WTC11 (cell line): ENCODE data around the gene ACBD7. TPM values are rescaled to one million over a fixed set of nuclear protein-coding genes. Genes with fewer than 3 reads are reported as not detected.

Experiments
- ATAC-seq: fragments of 200-7000 bp; cut with Tn5 transposase; 2 replicates; pipeline ENCODE4 v1.10.0; 2021; ENCODE audit warnings: mild to moderate bottlenecking, moderate library complexity
- CTCF ChIA-PET: fragments of 300-600 bp; sonication (Branson Sonifier 250); formaldehyde crosslinking; loops from one replicate; lab custom pipeline; 2021; ENCODE audit warnings: antibody characterized with exemption; lab: Charles Lee
- POLR2A ChIA-PET: fragments of 350-600 bp; sonication (Branson Sonifier 250); formaldehyde crosslinking; loops from one replicate; lab custom pipeline; 2021; ENCODE audit warnings: antibody characterized with exemption; lab: Charles Lee
- DNase-seq: peaks from one replicate; pipeline ENCODE4 v3.0.0; 2021; ENCODE audit warnings: low spot score
- H3K27ac Mint-ChIP-seq: 2 replicates; pipeline ENCODE4 v1.8.0; 2021; ENCODE audit warnings: mixed read lengths
- H3K27me3 Mint-ChIP-seq: 2 replicates; pipeline ENCODE4 v1.8.0; 2021; ENCODE audit warnings: low read depth, mild to moderate bottlenecking, moderate library complexity, mixed read lengths
- H3K36me3 Mint-ChIP-seq: 2 replicates; pipeline ENCODE4 v1.8.0; 2021; ENCODE audit warnings: mixed read lengths
- H3K4me1 Mint-ChIP-seq: 2 replicates; pipeline ENCODE4 v1.8.0; 2022; ENCODE audit warnings: mixed read lengths
- H3K4me3 Mint-ChIP-seq: 2 replicates; pipeline ENCODE4 v1.8.0; 2021; ENCODE audit warnings: mild to moderate bottlenecking, moderate library complexity, mixed read lengths
- H3K9me3 Mint-ChIP-seq: 2 replicates; pipeline ENCODE4 v1.8.0; 2021; ENCODE audit warnings: mixed read lengths
- ARID4B ChIP-seq: sonication (generic); formaldehyde crosslinking; IDR thresholded peaks from 2 replicates; pipeline ENCODE4 v1.8.0; 2023; ENCODE audit warnings: missing genetic modification reagents, mild to moderate bottlenecking, borderline replicate concordance
- E2F1 ChIP-seq: sonication (generic); formaldehyde crosslinking; IDR thresholded peaks from 2 replicates; pipeline ENCODE4 v1.8.0; 2022; ENCODE audit warnings: mild to moderate bottlenecking, missing genetic modification reagents
- ELF4 ChIP-seq: sonication (generic); formaldehyde crosslinking; IDR thresholded peaks from 2 replicates; pipeline ENCODE4 v1.8.1; 2022; ENCODE audit warnings: low read depth, mild to moderate bottlenecking, moderate library complexity, missing genetic modification reagents
- EMX1 ChIP-seq: fragments of 250-450 bp; sonication (Bioruptor Pico); IDR thresholded peaks from 2 replicates; pipeline ENCODE4 v1.8.0; 2021; ENCODE audit warnings: mild to moderate bottlenecking
- ESRRA ChIP-seq: sonication (generic); formaldehyde crosslinking; IDR thresholded peaks from 2 replicates; pipeline ENCODE4 v1.8.1; 2022; ENCODE audit warnings: mild to moderate bottlenecking, missing genetic modification reagents, borderline replicate concordance
- ETV6 ChIP-seq: sonication (generic); formaldehyde crosslinking; IDR thresholded peaks from 2 replicates; pipeline ENCODE4 v1.8.1; 2022; ENCODE audit warnings: mild to moderate bottlenecking, missing genetic modification reagents
- HMGXB4 ChIP-seq: sonication (generic); formaldehyde crosslinking; IDR thresholded peaks from 2 replicates; pipeline ENCODE4 v1.8.1; 2023; ENCODE audit warnings: mild to moderate bottlenecking, moderate library complexity, missing genetic modification reagents
- IRF2 ChIP-seq: sonication (generic); formaldehyde crosslinking; IDR thresholded peaks from 2 replicates; pipeline ENCODE4 v1.8.0; 2022; ENCODE audit warnings: low read depth, missing genetic modification reagents, borderline replicate concordance
- MAX ChIP-seq: sonication (generic); formaldehyde crosslinking; IDR thresholded peaks from 2 replicates; pipeline ENCODE4 v1.8.0; 2022; ENCODE audit warnings: mild to moderate bottlenecking, missing genetic modification reagents
- MYBL2 ChIP-seq: sonication (generic); formaldehyde crosslinking; IDR thresholded peaks from 2 replicates; pipeline ENCODE4 v1.8.1; 2023; ENCODE audit warnings: mild to moderate bottlenecking, moderate library complexity, missing genetic modification reagents
- NFATC4 ChIP-seq: fragments of 250-450 bp; sonication (Bioruptor Pico); IDR thresholded peaks from 2 replicates; pipeline ENCODE4 v1.9.0; 2021; ENCODE audit warnings: mild to moderate bottlenecking
- NFYB ChIP-seq: sonication (generic); formaldehyde crosslinking; conservative IDR thresholded peaks from 2 replicates; pipeline ENCODE4 v1.8.0; 2022; ENCODE audit warnings: low read depth, missing genetic modification reagents
- NR3C1 ChIP-seq: sonication (generic); formaldehyde crosslinking; conservative IDR thresholded peaks from 2 replicates; pipeline ENCODE4 v1.8.1; 2023; ENCODE audit warnings: low read depth, mild to moderate bottlenecking, missing genetic modification reagents
- PRRX2 ChIP-seq: fragments of 250-450 bp; sonication (Bioruptor Pico); IDR thresholded peaks from 2 replicates; pipeline ENCODE4 v1.8.0; 2021; ENCODE audit warnings: mild to moderate bottlenecking
- ZBTB21 ChIP-seq: sonication (generic); formaldehyde crosslinking; IDR thresholded peaks from 2 replicates; pipeline ENCODE4 v1.8.1; 2023; ENCODE audit warnings: mild to moderate bottlenecking, missing genetic modification reagents, borderline replicate concordance
- ZNF138 ChIP-seq: sonication (generic); formaldehyde crosslinking; conservative IDR thresholded peaks from 2 replicates; pipeline ENCODE4 v1.8.1; 2022; ENCODE audit warnings: mild to moderate bottlenecking, moderate library complexity, missing genetic modification reagents
- ZNF317 ChIP-seq: sonication (generic); formaldehyde crosslinking; IDR thresholded peaks from 2 replicates; pipeline ENCODE4 v1.8.1; 2023; ENCODE audit warnings: low read depth, mild to moderate bottlenecking, moderate library complexity, missing genetic modification reagents, borderline replicate concordance
- ZNF512 ChIP-seq: sonication (generic); formaldehyde crosslinking; IDR thresholded peaks from 2 replicates; pipeline ENCODE4 v1.8.1; 2022; ENCODE audit warnings: missing genetic modification reagents, borderline replicate concordance
- total RNA-seq: library from RNA; stranded (reverse); gene quantifications from 3 replicates; pipeline ENCODE4 v1.2.3, GENCODE V29; 2021

The ACBD7 gene
- total RNA-seq, 1 experiment from 2014 or later: 10.0 TPM

DNA sequence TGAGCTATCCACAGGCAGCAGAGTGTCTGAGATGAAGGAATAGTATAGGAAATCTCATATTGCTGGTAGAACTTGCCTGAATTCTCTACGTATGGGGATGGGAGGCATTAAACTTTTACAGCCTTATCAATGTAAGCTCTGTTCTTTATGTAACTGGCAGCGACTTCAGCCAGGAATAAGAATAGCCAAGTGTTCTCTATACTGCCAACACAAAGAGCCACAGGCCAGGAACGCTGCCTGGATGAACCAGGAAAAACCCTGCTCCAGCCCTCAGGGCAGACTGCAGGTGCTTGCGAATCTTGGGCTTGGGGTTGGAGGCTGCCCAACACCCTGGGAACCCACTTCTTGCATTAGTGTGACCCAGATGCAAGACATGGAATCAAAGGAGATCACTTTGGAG lies 50.9 kb downstream of the ACBD7 start:
- ChIA-PET POLR2A (no interaction called here), CTCF (no interaction called here)
- peaks cover 8% of the 10 kb centered on the region; the same call in 1 of the 2 replicates for H3K27me3 Mint-ChIP-seq
- H3K4me1 Mint-ChIP-seq: peaks cover 10% of the 10 kb centered on the region
- H3K4me3 Mint-ChIP-seq: no peak overlapping the region
- H3K36me3 Mint-ChIP-seq: no peaks in the 10 kb centered on the region
- no peak for DNase-seq
- peaks cover 13% of the 10 kb centered on the region for H3K9me3 Mint-ChIP-seq
- no peak for ATAC-seq
- TF ChIP-seq EMX1 (CRISPR knock-in tag) (no peak), ARID4B (CRISPR knock-in tag) (no peak), ZNF317 (no peak), PRRX2 (CRISPR knock-in tag) (no peak), E2F1 (no peak), NFYB (CRISPR knock-in tag) (no peak), ZNF138 (CRISPR knock-in tag) (no peak), ETV6 (CRISPR knock-in tag) (no peak), ZNF512 (CRISPR knock-in tag) (no peak), NFATC4 (CRISPR knock-in tag) (no peak), ELF4 (no peak), ESRRA (no peak), ZBTB21 (CRISPR knock-in tag) (no peak), HMGXB4 (CRISPR knock-in tag) (no peak), MYBL2 (CRISPR knock-in tag) (no peak), NR3C1 (CRISPR knock-in tag) (no peak)
- no peak overlapping the region for H3K27ac Mint-ChIP-seq

- peak; percentile 88 for ATAC-seq
- peaks cover 13% of the 10 kb centered on the region for H3K9me3 Mint-ChIP-seq
- no peaks in the 10 kb centered on the region for H3K36me3 Mint-ChIP-seq
- H3K27ac Mint-ChIP-seq: 0 out of 2 replicates have a peak overlapping the region, but pooled peaks have one; percentile 71
- H3K4me3 Mint-ChIP-seq: no peak overlapping the region
- no peak for TF ChIP-seq IRF2 (CRISPR knock-in tag)
- TF ChIP-seq MAX (CRISPR knock-in tag): peak; percentile 12; the same call in 1 of the 2 replicates
- TF ChIP-seq, all 79 proteins: peak for 1
- ChIA-PET CTCF (interaction anchor here (1.3 kb wide), 1 partner anchor 10 kb away, joined by 3 read pairs; no protein-coding TSS in a partner anchor), POLR2A (no interaction called here)
- Mint-ChIP-seq H3K4me1 (peaks cover 10% of the 10 kb centered on the region), H3K27me3 (peaks cover 8% of the 10 kb centered on the region; the same call in 1 of the 2 replicates)
- DNase-seq: peak; percentile 27
Measured at GRCh38 chr10:15035385-15036301, 52.9 kb downstream of the ACBD7 start.
